Right lobe of liver (tissue), 6 donors: ENCODE results near the gene IGF1R. TPM values are rescaled to one million over a fixed set of nuclear protein-coding genes. Genes with fewer than 3 reads are reported as not detected.

Experiments
- ATAC-seq, 4 donors: fragments of 200-7000 bp; cut with Tn5 transposase; one replicate each; pipeline ENCODE4 v1.9.1; 2020; ENCODE audit warnings: mild to moderate bottlenecking in 4 of 4, moderate library complexity in 4 of 4
- DNase-seq, 3 donors: peaks; one replicate each; pipeline ENCODE4 v3.0.0-alpha.2; 2020
- H3K27ac ChIP-seq, 3 donors: fragments of 200-600 bp; one replicate each; pipeline ENCODE4 v1.8.0; 2022
- H3K27me3 ChIP-seq, 2 donors: fragments of 200-600 bp; one replicate each; pipeline ENCODE4 v1.8.0; 2022
- H3K36me3 ChIP-seq, 4 donors: fragments of 200-600 bp; sonication (generic) in 1 of 4; one replicate each; pipeline versions ENCODE4 v1.5.1 to v1.8.0; 2017 to 2022; ENCODE audit warnings: control low read depth in 1 of 4
- H3K4me1 ChIP-seq, 4 donors: fragments of 200-600 bp; sonication (generic) in 1 of 4; one replicate each; pipeline versions ENCODE4 v1.5.1 to v1.8.0; 2017 to 2022; ENCODE audit warnings: control low read depth in 1 of 4
- H3K4me3 ChIP-seq, 3 donors: fragments of 200-600 bp; one replicate each; pipeline ENCODE4 v1.8.0; 2022
- H3K9me3 ChIP-seq, 4 donors: fragments of 200-600 bp; sonication (generic) in 1 of 4; one replicate each; pipeline versions ENCODE4 v1.5.1 to v1.8.0; 2017 to 2022; ENCODE audit warnings: control low read depth in 1 of 4
- CTCF ChIP-seq, 4 donors: fragments of 200-600 bp in 3 of 4; fragments of 450-650 bp in 1 of 4; IDR thresholded peaks; one replicate each; pipeline versions ENCODE4 v1.5.1 to v1.8.0; 2016 to 2022; ENCODE audit warnings: antibody characterized with exemption in 4 of 4, mild to moderate bottlenecking in 2 of 4
- POLR2A ChIP-seq: fragments of 450-650 bp; IDR thresholded peaks from one replicate; pipeline ENCODE4 v1.6.1; 2017; ENCODE audit warnings: antibody characterized with exemption, mild to moderate bottlenecking
- WGBS: methylation state at CpG from one replicate; pipeline ENCODE4 v1.1.6; 2018; ENCODE audit warnings: low coverage, low lambda C conversion rate; ENCODE audit not compliant: insufficient coverage; ENCODE audit errors: missing lambda C conversion rate; 5-methylcytosine and 5-hydroxymethylcytosine counted together
- intact Hi-C, 2 donors: fragments of 100-400 bp; cut with DNase I; formaldehyde crosslinking; loops; one replicate each; pipeline versions ENCODE4 v1.11.2 to v1.14.1; 2022
- total RNA-seq, 6 experiments: library from RNA; depleted of rRNA in 2 of 6; stranded (reverse); fragments of >200 nt in 2 of 6; fragmentation: NEBNext Ultra II Directional in 3 of 6; extraction: Animal tissue kit (Norgen Biotek cat#: 25700) in 3 of 6; gene quantifications; one replicate each; pipeline versions ENCODE4 v1.1.0 to v1.2.4, GENCODE V29; 2016 to 2023
- donor health status: DM: no; HTN: yes; CAD: no.
- donor health status: DM: no; HTN: no; CAD: no.
- donor health status: DM: no; HTN: no; CAD: no.
- donor health status: DM: no; HTN: yes; CAD: no.
- donor health status: DM: no; HTN: yes; CAD: no.

IGF1R gene
- total RNA-seq, 6 experiments from 2014 or later, result 2.5 to 5.3 (median 3.8) TPM

DNA sequence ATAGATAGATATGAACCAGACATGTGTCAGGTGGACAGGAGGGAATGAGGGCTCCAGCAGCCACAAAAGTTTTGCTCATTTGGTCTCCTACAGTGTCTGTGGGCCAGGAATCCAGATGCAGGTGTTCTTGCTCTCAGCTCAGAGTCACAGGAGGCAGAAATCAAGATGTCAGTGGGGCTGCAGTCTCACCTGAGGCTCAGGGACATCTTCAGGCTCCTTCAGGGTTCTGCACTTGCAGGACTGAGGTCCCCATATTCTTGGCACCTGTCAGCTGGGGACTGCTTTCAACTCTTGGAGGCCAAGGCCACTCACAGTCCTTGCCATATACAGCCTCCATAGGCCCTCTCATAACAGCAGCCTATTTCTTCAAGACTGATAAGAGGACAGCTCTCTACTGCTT is 301.9 kb downstream of the IGF1R start:
- DNase-seq (no peak), ATAC-seq (no peak)
- Histone ChIP-seq H3K27me3 (no peaks in the 10 kb centered on the region), H3K4me1 (peaks cover 0 to 12% (median 5%) of the 10 kb centered on the region in 4 donors), H3K36me3 (no peaks in the 10 kb centered on the region), H3K4me3 (no peak overlapping the region), H3K9me3 (no peaks in the 10 kb centered on the region), H3K27ac (no peak overlapping the region)
- TF ChIP-seq POLR2A (no peak), CTCF (IDR thresholded peaks at IDR 0.05) (no peak)
- intact Hi-C loops, result no loop called here

DNA sequence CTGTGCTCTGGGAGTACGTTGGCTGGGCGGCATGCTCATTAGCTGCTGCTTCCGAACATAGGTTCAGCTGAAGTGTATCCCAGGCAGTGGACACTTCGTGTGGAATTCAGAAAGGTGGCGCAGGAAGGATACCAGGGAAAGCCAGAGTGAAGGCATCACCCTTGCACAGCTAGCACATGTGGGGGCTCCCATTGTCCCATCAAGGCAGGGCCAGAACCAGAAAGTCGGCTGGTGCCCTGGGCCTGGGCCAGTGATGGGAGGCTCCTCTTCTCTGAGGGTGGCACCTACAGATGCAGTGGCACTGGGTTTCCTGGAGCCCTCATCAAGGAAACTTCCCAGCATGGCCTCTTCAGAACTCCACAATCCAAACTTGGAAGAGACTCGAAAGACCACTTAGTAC is 302.7 kb downstream of the IGF1R start:
- no peak for TF ChIP-seq CTCF (IDR thresholded peaks at IDR 0.05)
- no peak for TF ChIP-seq POLR2A
- 88% methylated on average over 1 of the region's 7 CpGs for WGBS
- H3K27ac ChIP-seq, result peak overlapping the region in 2 of 3 donors; percentile 10 to 56
- peaks cover 0 to 17% (median 6%) of the 10 kb centered on the region in 4 donors for H3K4me1 ChIP-seq
- no peaks in the 10 kb centered on the region for H3K36me3 ChIP-seq
- H3K4me3 ChIP-seq, result no peak overlapping the region
- H3K9me3 ChIP-seq, result no peaks in the 10 kb centered on the region
- no peak for DNase-seq
- ATAC-seq, result no peak
- intact Hi-C loops, result no loop called here
- no peaks in the 10 kb centered on the region for H3K27me3 ChIP-seq

DNA sequence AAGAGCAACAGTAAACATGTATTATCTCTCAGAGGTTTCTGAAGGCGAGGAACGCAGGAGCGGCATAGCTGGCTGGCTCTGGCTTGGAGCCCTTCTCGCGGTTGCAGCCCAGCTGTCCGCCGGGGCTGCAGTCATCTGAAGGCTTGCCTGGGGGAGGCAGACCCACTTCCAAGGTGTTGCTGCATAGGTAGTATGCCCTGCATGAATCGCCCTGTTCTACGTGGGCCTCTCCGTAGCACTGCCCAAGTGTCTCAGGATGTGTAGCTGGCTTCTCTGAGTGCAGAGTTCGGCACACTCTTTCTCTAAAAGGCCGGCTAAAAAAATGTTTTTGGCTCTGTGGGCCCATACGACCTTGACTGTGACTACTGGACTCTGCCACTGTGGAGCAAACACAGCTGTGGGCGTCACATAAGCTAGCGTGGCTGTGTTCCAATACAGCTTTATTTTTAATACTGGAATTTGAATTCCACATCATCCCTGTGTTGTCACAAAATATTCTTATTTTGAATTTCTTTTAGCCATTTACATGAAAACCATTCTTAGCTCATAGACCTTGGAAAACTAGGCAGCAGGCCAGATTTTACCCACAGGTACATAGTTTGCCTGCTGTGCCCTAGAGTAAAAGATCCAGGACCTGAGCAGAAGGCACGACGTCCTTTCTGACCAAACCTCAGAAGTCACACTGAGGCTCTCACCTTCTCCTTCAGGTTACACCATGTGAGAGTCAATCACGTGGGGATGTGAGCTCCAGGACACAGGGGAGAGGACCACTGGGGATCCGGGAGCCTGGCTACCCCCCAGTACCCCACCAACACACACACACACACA is 303.4 kb downstream of the IGF1R start:
- H3K4me1 ChIP-seq, result peaks cover 0 to 20% (median 6%) of the 10 kb centered on the region in 4 donors
- H3K27ac ChIP-seq, result peak overlapping the region in 2 of 3 donors; percentile 16 to 56
- peak overlapping the region in 1 of 3 donors; percentile 15 for H3K4me3 ChIP-seq
- H3K36me3 ChIP-seq, result no peaks in the 10 kb centered on the region
- H3K9me3 ChIP-seq, result no peaks in the 10 kb centered on the region
- peak in 1 of 3 donors; percentile 73 for DNase-seq
- WGBS, result 21% methylated on average over 7 of the region's 19 CpGs
- TF ChIP-seq CTCF (IDR thresholded peaks at IDR 0.05) (no peak), POLR2A (no peak)
- H3K27me3 ChIP-seq, result no peaks in the 10 kb centered on the region
- intact Hi-C loops, result no loop called here
- peak; percentile 77 to 83 (median 77) for ATAC-seq

- Histone ChIP-seq H3K27ac (peak overlapping the region in 1 of 3 donors; percentile 56), H3K27me3 (no peaks in the 10 kb centered on the region), H3K9me3 (no peaks in the 10 kb centered on the region), H3K4me1 (peaks cover 0 to 20% (median 6%) of the 10 kb centered on the region in 4 donors), H3K4me3 (no peak overlapping the region), H3K36me3 (no peaks in the 10 kb centered on the region)
- 51% methylated on average over 6 of the region's 6 CpGs for WGBS
- intact Hi-C loops, result no loop called here
- no peak for ATAC-seq
- DNase-seq, result no peak
- TF ChIP-seq CTCF (IDR thresholded peaks at IDR 0.05), result no peak
- no peak for TF ChIP-seq POLR2A
These were observed 304.1 kb downstream of the IGF1R start for GRCh38 chr15:98952381-98952803.
